ENCODE results near the gene PNMA8A.

DNA sequence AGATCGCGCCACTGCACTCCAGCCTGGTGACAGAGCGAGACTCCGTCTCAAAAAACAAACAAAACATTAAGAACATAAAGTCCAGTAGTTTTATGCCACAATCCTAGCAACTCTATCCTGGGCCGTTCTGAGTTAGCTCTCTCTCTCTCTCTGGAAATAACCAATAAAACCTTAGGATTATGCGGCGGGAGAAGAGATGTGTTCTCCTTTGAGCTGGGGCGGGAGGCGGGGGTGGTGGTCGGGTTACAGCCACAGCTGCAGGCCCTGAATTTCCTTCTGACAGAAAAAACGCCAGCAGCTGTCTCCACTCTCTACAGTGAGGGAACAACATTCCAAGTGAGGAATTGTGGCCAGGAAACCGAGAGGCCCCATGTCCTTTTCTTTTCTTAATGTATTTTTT, 9.1 kb upstream of the PNMA8A start:
- TF ChIP-seq CTCF (IDR thresholded peaks at IDR 0.05) (no peak), POLR2A (IDR thresholded peaks at IDR 0.05) (no peak)

Measured in Peyer's patch (tissue), 4 donors.